NB4 (cell line): Measurements from ENCODE around the gene CREBBP.

Experiments
- CTCF ChIP-seq: IDR thresholded peaks from one replicate; pipeline ENCODE4 v1.5.1; 2012; ENCODE audit warnings: low read depth, low read length
- MAX ChIP-seq: IDR thresholded peaks from 2 replicates; pipeline ENCODE4 v1.6.1; 2011; ENCODE audit warnings: low read depth, low read length
- POLR2A ChIP-seq: IDR thresholded peaks from 2 replicates; pipeline ENCODE4 v1.6.1; 2011; ENCODE audit warnings: mild to moderate bottlenecking; ENCODE audit not compliant: insufficient read length; ENCODE audit errors: extremely low read depth

- TF ChIP-seq CTCF (no peak), POLR2A (no peak), MAX (no peak)
Measured at GRCh38 chr16:3876695-3877094, 3.8 kb downstream of the CREBBP start.
